Esophagus squamous epithelium (tissue), 5 donors: ENCODE measurements around the gene WDR91. TPM values are rescaled to one million over a fixed set of nuclear protein-coding genes. Genes with fewer than 3 reads are reported as not detected.

Source experiments
- DNase-seq: peaks from one replicate; lab custom pipeline; 2025; lab: John Stamatoyannopoulos, UW
- H3K27ac ChIP-seq, 4 donors: fragments of 200-600 bp; sonication (generic); one replicate each; pipeline ENCODE4 v1.5.1; 2016 to 2019; ENCODE audit warnings: mild to moderate bottlenecking in 1 of 4
- H3K27me3 ChIP-seq, 4 donors: fragments of 200-600 bp; sonication (generic); 1 replicate in 3 of 4; 2 replicates in 1 of 4; pipeline versions ENCODE4 v1.5.1 to v1.6.0; 2017 to 2021; ENCODE audit warnings: antibody characterized with exemption in 1 of 4
- H3K36me3 ChIP-seq, 3 donors: fragments of 200-600 bp; sonication (generic); one replicate each; pipeline ENCODE4 v1.5.1; 2016 to 2019
- H3K4me1 ChIP-seq, 3 donors: fragments of 200-600 bp; sonication (generic); one replicate each; pipeline ENCODE4 v1.5.1; 2017 to 2019
- H3K4me3 ChIP-seq, 4 donors: fragments of 200-600 bp; sonication (generic); 1 replicate in 3 of 4; 2 replicates in 1 of 4; pipeline ENCODE4 v1.5.1; 2016 to 2019; ENCODE audit warnings: mild to moderate bottlenecking in 2 of 4, moderate library complexity in 1 of 4
- H3K9me3 ChIP-seq, 3 donors: fragments of 200-600 bp; sonication (generic); one replicate each; pipeline ENCODE4 v1.5.1; 2016 to 2019
- POLR2A ChIP-seq, 4 donors: fragments of 450-650 bp; IDR thresholded peaks; one replicate each; pipeline ENCODE4 v1.6.1; 2017; ENCODE audit warnings: antibody characterized with exemption in 4 of 4, mild to moderate bottlenecking in 4 of 4, moderate library complexity in 3 of 4
- WGBS, 2 donors: methylation state at CpG; one replicate each; pipeline ENCODE4 v1.1.5; 2018; 5-methylcytosine and 5-hydroxymethylcytosine counted together
- intact Hi-C: fragments of 100-400 bp; cut with DNase I; formaldehyde crosslinking; loops from one replicate; pipeline ENCODE4 v1.15.0; 2022
- total RNA-seq, 4 donors: library from RNA; depleted of rRNA; stranded (reverse); fragments of >200 nt; gene quantifications; one replicate each; pipeline ENCODE4 v1.1.0, GENCODE V29; 2016
- TF ChIP-seq, protein P1 (sequence below), 6 experiments: fragments of 450-650 bp in 4 of 6; fragments of 200-600 bp in 2 of 6; sonication (generic) in 2 of 6; IDR thresholded peaks; one replicate each; pipeline ENCODE4 v1.5.1; 2016 to 2019; ENCODE audit warnings: antibody characterized with exemption in 6 of 6, mild to moderate bottlenecking in 4 of 6, moderate library complexity in 4 of 6
- donor health status: DM: yes; HTN: yes; CAD: no.

WDR91 gene
- total RNA-seq, 4 donors from 2014 or later, result 19.6 to 29.0 (median 24.3) TPM

- Histone ChIP-seq H3K4me3 (no peak overlapping the region), H3K36me3 (no peaks in the 10 kb centered on the region), H3K9me3 (no peaks in the 10 kb centered on the region), H3K27ac (no peak overlapping the region), H3K4me1 (no peaks in the 10 kb centered on the region), H3K27me3 (no peaks in the 10 kb centered on the region)
- WGBS, 2 donors, result 91 to 94% methylated on average over 7 to 24 of the region's 43 CpGs
- no peak for DNase-seq
- TF ChIP-seq, protein P1, sequence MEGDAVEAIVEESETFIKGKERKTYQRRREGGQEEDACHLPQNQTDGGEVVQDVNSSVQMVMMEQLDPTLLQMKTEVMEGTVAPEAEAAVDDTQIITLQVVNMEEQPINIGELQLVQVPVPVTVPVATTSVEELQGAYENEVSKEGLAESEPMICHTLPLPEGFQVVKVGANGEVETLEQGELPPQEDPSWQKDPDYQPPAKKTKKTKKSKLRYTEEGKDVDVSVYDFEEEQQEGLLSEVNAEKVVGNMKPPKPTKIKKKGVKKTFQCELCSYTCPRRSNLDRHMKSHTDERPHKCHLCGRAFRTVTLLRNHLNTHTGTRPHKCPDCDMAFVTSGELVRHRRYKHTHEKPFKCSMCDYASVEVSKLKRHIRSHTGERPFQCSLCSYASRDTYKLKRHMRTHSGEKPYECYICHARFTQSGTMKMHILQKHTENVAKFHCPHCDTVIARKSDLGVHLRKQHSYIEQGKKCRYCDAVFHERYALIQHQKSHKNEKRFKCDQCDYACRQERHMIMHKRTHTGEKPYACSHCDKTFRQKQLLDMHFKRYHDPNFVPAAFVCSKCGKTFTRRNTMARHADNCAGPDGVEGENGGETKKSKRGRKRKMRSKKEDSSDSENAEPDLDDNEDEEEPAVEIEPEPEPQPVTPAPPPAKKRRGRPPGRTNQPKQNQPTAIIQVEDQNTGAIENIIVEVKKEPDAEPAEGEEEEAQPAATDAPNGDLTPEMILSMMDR (IDR thresholded peaks at IDR 0.05), result no peak
- no peak for TF ChIP-seq POLR2A (IDR thresholded peaks at IDR 0.05)
- intact Hi-C loops, result no loop called here
Measured at GRCh38 chr7:135246191-135246825, 35.0 kb upstream of the WDR91 start.

GRCh38 chr7:135245226-135246190 lies 34.2 kb upstream of the WDR91 start:
- no peaks in the 10 kb centered on the region for H3K4me1 ChIP-seq
- H3K27me3 ChIP-seq, result no peaks in the 10 kb centered on the region
- H3K36me3 ChIP-seq, result no peaks in the 10 kb centered on the region
- WGBS, 2 donors, result 88 to 90% methylated on average over 8 to 9 of the region's 9 CpGs
- H3K4me3 ChIP-seq, result no peak overlapping the region
- DNase-seq, result no peak
- H3K9me3 ChIP-seq, result no peaks in the 10 kb centered on the region
- intact Hi-C loops, result no loop called here
- no peak overlapping the region for H3K27ac ChIP-seq
- TF ChIP-seq, protein P1 (IDR thresholded peaks at IDR 0.05), result no peak
- no peak for TF ChIP-seq POLR2A (IDR thresholded peaks at IDR 0.05)

DNA sequence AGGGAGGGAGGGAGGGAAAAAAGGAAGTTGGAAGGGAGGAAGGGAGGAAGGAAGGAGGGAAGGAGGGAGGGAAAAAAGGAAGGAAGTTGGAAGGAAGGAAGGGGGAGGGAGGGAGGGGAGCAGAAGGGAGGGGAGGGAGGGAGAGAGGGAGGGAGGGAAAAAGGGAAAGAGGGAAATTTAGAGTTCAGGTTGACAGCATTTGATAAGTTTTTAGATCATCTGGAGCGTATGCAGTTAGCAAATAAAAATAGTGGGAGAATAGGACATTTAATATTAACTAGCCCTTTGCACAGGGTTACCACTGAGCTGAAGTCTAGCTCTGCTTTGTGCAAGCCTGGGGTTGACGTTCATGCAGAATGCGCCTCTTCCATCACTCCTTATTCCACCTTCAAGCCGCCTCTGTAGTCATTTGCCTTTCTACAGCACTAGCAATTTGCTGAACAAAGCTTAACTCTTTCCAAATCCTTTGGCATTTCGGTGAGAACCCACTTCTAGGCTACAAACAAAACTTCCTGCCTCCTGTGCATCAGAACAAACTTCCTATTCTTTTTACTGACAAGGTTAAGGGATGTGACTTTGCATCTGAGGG lies 30.9 kb upstream of the WDR91 start:
- no peak for TF ChIP-seq POLR2A (IDR thresholded peaks at IDR 0.05)
- TF ChIP-seq, protein P1 (IDR thresholded peaks at IDR 0.05), result no peak
- intact Hi-C loops, result no loop called here
- no peaks in the 10 kb centered on the region for H3K9me3 ChIP-seq
- no peaks in the 10 kb centered on the region for H3K36me3 ChIP-seq
- H3K4me3 ChIP-seq, result no peak overlapping the region
- H3K27ac ChIP-seq, result no peak overlapping the region
- 73 to 84% methylated on average over 5 of the region's 5 CpGs for WGBS, 2 donors
- no peaks in the 10 kb centered on the region for H3K4me1 ChIP-seq
- peaks cover 0 to 2% (median 0%) of the 10 kb centered on the region in 4 donors for H3K27me3 ChIP-seq
- DNase-seq, result no peak

DNA sequence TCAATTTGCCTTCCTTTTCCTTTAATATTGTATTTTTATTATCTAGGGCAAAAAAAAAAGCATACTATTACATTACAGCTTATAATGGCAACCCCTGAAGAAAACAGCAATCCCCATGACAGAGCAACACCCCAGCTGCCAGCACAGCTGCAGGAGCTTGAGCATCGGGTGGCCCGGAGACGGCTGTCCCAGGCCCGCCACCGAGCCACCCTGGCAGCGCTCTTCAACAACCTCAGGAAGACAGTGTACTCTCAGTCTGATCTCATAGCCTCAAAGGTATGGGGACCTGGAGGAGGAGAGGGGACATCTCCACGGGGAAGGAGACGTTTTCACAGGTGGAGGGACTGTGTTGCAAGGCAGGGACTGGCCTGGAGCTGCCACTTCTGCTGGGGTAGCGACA lies 29.1 kb upstream of the WDR91 start:
- TF ChIP-seq, protein P1 (IDR thresholded peaks at IDR 0.05), result no peak
- no peak for TF ChIP-seq POLR2A (IDR thresholded peaks at IDR 0.05)
- intact Hi-C loops, result no loop called here
- H3K4me3 ChIP-seq, result no peak overlapping the region
- no peak overlapping the region for H3K27ac ChIP-seq
- H3K27me3 ChIP-seq, result peaks cover 0 to 2% (median 0%) of the 10 kb centered on the region in 4 donors
- no peak for DNase-seq
- 91 to 100% methylated on average over 2 to 9 of the region's 9 CpGs for WGBS, 2 donors
- no peaks in the 10 kb centered on the region for H3K9me3 ChIP-seq
- no peaks in the 10 kb centered on the region for H3K4me1 ChIP-seq
- H3K36me3 ChIP-seq, result no peaks in the 10 kb centered on the region
